Stimulated activated naive CD8-positive, alpha-beta T cell treated with anti-CD3 and anti-CD28 coated beads, Interleukin-15, amount 100 ng/mL, for 72 hours (primary cell): ENCODE measurements around the gene TAF12.
"Not testable (repeated sequence)": the region's sequence is repeated elsewhere in the genome, so short reads cannot be mapped to it uniquely, and the experiment has no call there.

Experiments
- ATAC-seq: fragments of 150-1000 bp; cut with Tn5 transposase; 2 replicates; pipeline ENCODE4 v1.10.0; 2021; ENCODE audit warnings: mild to moderate bottlenecking, moderate library complexity
- DNase-seq, 2 donors: peaks; one replicate each; pipeline ENCODE4 v3.0.0; 2021 to 2022
- H3K27ac Mint-ChIP-seq, 2 donors: one replicate each; pipeline ENCODE4 v1.8.0; 2022; ENCODE audit warnings: mild to moderate bottlenecking in 2 of 2, mixed read lengths in 2 of 2, moderate library complexity in 2 of 2
- H3K27me3 Mint-ChIP-seq: one replicate; pipeline ENCODE4 v1.8.0; 2022; ENCODE audit warnings: mixed read lengths
- H3K4me1 Mint-ChIP-seq: one replicate; pipeline ENCODE4 v1.8.0; 2022; ENCODE audit warnings: mild to moderate bottlenecking, mixed read lengths
- H3K4me3 Mint-ChIP-seq, 2 donors: one replicate each; pipeline ENCODE4 v1.8.0; 2022; ENCODE audit warnings: mild to moderate bottlenecking in 2 of 2, mixed read lengths in 2 of 2, moderate library complexity in 1 of 2
- H3K9me3 Mint-ChIP-seq, 2 donors: one replicate each; pipeline ENCODE4 v1.8.0; 2022; ENCODE audit warnings: mixed read lengths in 2 of 2

Gene TAF12

DNA sequence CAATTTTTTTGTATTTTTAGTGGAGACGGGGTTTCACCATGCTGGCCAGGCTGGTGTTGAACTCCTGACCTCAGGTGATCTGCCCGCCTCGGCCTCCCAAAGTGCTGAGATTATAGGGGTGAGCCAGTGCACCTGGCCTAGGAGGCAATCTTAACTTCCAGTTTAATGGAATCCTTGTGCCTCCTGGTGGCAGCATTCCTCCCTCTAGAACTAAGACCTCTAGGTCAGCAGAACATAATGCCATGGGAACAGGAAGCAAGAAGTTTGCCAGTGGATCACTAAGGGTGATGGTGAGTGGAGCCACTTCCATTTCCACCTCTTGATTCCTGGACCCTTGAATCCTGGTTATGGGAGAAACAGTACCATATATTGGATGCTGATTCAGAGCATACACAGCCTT, 11.0 kb upstream of the TAF12 start:
- not testable (repeated sequence) for H3K9me3 Mint-ChIP-seq, H3K4me3 Mint-ChIP-seq, DNase-seq, H3K4me1 Mint-ChIP-seq, H3K27ac Mint-ChIP-seq, ATAC-seq, H3K27me3 Mint-ChIP-seq

DNA sequence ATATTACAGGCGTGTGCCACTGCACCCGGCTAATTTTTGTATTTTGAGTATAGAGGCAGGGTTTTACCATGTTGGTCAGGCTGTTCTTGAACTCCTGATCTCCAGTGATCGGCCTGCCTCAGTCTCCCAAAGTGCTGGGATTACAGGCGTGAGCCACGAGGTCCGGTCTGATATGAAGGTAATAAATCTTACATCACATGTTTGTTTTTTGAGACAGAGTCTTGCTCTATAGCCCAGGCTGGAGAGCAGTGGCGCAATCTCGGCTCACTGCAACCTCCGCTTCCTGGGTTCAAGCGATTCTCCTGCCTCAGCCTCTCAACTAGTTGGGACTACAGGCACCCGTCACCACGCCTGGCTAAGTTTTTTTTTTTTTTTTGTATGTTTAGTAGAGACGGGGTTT, 10.2 kb upstream of the TAF12 start:
- not testable (repeated sequence) for H3K4me3 Mint-ChIP-seq, H3K9me3 Mint-ChIP-seq, DNase-seq, H3K27me3 Mint-ChIP-seq, H3K27ac Mint-ChIP-seq, ATAC-seq
- peaks cover 12% of the 10 kb centered on the region for H3K4me1 Mint-ChIP-seq

- H3K4me1 Mint-ChIP-seq = peaks cover 48% of the 10 kb centered on the region
- peak within 1 kb of the TSS; percentile 93 for H3K4me3 Mint-ChIP-seq
- peak within 1 kb of the TSS; percentile 100 for H3K27ac Mint-ChIP-seq
- DNase-seq (peak; percentile 92), ATAC-seq (peak; percentile 84)
- no peaks in the 10 kb centered on the region for H3K9me3 Mint-ChIP-seq
- no peaks in the 10 kb centered on the region for H3K27me3 Mint-ChIP-seq
These were observed 5.8 kb upstream of the TAF12 start, which contains the start of gene RNU11 for GRCh38 chr1:28648474-28649198. TSS of gene RNU11 (plus strand) at chr1:28648600.

- DNase-seq (peak; percentile 87 to 93), ATAC-seq (peak; percentile 82)
- no peaks in the 10 kb centered on the region for H3K9me3 Mint-ChIP-seq
- peak overlapping the region; percentile 100 for H3K27ac Mint-ChIP-seq
- peak overlapping the region; percentile 93 for H3K4me3 Mint-ChIP-seq
- peaks cover 52% of the 10 kb centered on the region for H3K4me1 Mint-ChIP-seq
- no peaks in the 10 kb centered on the region for H3K27me3 Mint-ChIP-seq
These were observed 5.2 kb upstream of the TAF12 start for GRCh38 chr1:28648008-28648473.

DNA sequence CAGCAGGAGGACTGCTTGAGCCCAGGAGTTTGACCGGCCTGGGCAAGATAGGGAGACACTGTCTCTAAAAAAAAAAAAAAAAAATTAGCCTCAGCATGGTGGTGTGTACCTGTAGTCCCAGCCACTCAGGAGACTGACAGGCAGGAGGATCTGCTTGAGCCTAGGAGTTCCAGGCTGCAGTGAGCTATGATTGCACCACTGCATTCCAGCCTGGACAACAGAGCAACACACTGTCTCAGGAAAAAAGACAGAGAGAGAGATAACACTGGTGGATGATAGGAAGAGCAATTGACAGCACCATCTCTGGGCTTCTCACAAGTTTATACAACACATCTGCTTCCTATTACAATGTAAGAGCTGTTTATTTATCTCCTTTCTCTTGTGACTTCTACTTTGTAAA, 3.2 kb upstream of the TAF12 start:
- Mint-ChIP-seq H3K27me3 (no peaks in the 10 kb centered on the region), H3K4me1 (peaks cover 68% of the 10 kb centered on the region), H3K27ac (no peak overlapping the region), H3K4me3 (no peak overlapping the region), H3K9me3 (no peaks in the 10 kb centered on the region)
- no peak for ATAC-seq
- no peak for DNase-seq

GRCh38 chr1:28645406-28645805, 2.5 kb upstream of the TAF12 start:
- not testable (repeated sequence) for H3K27ac Mint-ChIP-seq, ATAC-seq, H3K27me3 Mint-ChIP-seq, H3K9me3 Mint-ChIP-seq, H3K4me3 Mint-ChIP-seq, DNase-seq
- peaks cover 74% of the 10 kb centered on the region for H3K4me1 Mint-ChIP-seq

DNA sequence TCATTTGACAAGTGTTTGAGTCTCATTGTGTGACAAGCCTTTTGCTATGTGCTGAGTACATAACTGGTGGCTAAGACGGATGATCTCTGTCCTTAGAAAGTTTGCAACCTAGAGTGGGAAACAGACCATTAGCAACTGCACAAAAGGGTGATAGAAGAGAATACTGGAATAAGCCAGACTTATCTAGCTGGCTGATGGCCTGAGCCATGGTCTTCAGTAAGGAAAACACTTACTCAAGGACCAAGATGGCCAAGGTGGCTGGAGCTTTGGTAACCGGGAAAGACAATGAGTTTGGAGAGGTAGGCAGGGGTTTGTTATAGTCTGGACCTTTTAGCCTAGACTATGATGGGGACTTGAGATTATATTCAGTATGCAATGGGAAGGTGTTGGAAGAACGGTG, 1.6 kb upstream of the TAF12 start:
- Mint-ChIP-seq H3K4me1 (peaks cover 81% of the 10 kb centered on the region), H3K4me3 (peak overlapping the region; percentile 93 to 98), H3K9me3 (no peaks in the 10 kb centered on the region), H3K27me3 (no peaks in the 10 kb centered on the region), H3K27ac (peak overlapping the region in 1 of 2 donors; percentile 100)
- ATAC-seq = no peak
- no peak for DNase-seq

DNA sequence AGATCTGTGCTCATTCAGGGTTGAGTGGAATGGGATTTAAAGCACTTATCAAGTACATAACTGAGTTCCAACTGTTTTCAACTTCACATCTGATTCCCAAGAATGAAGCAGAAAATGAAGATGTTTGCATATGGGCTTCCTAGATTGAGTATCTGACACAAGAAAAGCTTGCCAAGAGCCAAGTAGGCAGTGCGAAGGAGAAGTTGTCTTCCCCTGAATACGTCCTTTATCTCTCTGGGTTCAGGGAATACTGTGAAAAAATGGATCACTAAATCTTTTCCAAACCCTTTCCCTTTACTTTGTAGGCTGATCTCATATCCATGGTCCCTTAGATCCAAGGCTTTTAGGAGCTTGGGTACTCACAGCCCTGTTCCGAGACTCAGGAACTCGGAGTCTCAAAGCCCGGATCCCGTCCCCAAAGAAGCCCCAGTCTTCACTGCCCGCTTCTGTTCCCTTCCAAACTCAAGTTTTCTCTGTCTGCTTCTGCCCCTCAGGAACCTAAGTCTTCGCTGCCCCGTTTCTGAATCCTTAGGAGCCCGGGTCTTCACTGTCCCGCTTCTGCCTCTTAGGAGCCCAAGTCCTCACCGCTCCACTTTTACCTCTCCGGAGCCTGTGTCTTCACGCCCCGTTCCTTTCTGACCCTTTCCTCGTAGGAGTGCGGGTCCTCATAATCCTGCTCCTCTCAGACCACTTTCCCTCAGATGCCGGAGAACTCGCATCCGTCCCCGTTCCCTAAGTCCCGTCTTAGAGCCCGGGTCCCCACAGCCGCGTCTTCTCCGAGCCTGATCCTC, 616 bp downstream of the TAF12 start:
- Mint-ChIP-seq H3K4me1 (peaks cover 60% of the 10 kb centered on the region), H3K4me3 (peak overlapping the region; percentile 93 to 98), H3K9me3 (no peaks in the 10 kb centered on the region), H3K27ac (peak overlapping the region; percentile 98 to 100), H3K27me3 (no peaks in the 10 kb centered on the region)
- peak; percentile 32 for ATAC-seq
- no peak for DNase-seq

DNA sequence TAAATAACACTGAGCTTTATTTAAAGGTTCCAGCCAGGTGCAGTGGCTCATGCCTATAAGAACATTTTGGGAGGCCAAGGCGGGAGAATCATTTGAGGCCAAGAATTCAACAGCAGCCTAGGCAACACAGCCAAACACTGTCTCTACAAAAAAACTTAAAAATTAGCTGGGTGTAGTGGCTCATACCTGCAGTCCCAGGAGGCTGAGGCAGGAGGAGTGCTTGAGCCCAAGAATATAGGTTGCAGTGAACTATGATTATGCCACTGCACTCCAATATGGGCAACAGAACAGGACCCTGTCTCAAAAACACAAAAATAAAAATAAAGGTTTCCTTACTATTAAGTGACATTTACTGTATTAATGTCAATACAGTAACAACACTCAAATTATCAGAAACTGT, 2.1 kb downstream of the TAF12 start:
- no peak overlapping the region for H3K27ac Mint-ChIP-seq
- no peaks in the 10 kb centered on the region for H3K27me3 Mint-ChIP-seq
- peak in 1 of 2 donors; percentile 36 for DNase-seq
- no peak for ATAC-seq
- no peaks in the 10 kb centered on the region for H3K9me3 Mint-ChIP-seq
- H3K4me1 Mint-ChIP-seq = peaks cover 61% of the 10 kb centered on the region
- H3K4me3 Mint-ChIP-seq = peak overlapping the region; percentile 93 to 98

DNA sequence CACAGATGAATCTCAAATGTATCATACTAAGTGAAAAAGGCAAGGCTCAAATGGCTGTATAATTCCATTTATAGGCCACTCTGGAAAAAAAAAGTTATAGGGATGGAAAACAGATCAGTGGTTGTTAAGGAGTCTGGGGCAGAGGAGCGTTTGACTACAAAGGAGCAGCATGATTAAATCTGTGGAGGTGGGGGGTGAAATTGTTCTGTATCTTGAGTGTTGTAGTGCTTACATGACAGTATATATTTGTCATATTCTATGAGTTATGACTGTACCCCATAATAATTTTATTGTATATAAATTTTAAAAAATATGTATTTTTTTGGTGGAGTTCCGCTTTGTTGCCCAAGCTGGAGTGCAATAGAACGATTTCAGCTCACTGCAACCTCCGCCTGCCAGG, 10.3 kb downstream of the TAF12 start:
- H3K27ac Mint-ChIP-seq = no peak overlapping the region

GRCh38 chr1:28631713-28632112, 11.2 kb downstream of the TAF12 start:
- H3K27me3 Mint-ChIP-seq = no peaks in the 10 kb centered on the region
- no peak for ATAC-seq
- H3K9me3 Mint-ChIP-seq = no peaks in the 10 kb centered on the region
- peaks cover 18% of the 10 kb centered on the region for H3K4me1 Mint-ChIP-seq
- no peak overlapping the region for H3K27ac Mint-ChIP-seq
- no peak overlapping the region for H3K4me3 Mint-ChIP-seq
- no peak for DNase-seq

More for the DNA sequence above, 10.3 kb downstream of the TAF12 start:
- no peak overlapping the region for H3K4me3 Mint-ChIP-seq
- peaks cover 18% of the 10 kb centered on the region for H3K4me1 Mint-ChIP-seq
- DNase-seq = no peak
- no peak for ATAC-seq
- H3K9me3 Mint-ChIP-seq = no peaks in the 10 kb centered on the region
- H3K27me3 Mint-ChIP-seq = no peaks in the 10 kb centered on the region

GRCh38 chr1:28613175-28613574, 29.7 kb downstream of the TAF12 start:
- no peak for ATAC-seq
- no peaks in the 10 kb centered on the region for H3K9me3 Mint-ChIP-seq
- H3K27me3 Mint-ChIP-seq = no peaks in the 10 kb centered on the region
- H3K4me1 Mint-ChIP-seq = no peaks in the 10 kb centered on the region
- no peak for DNase-seq
- no peak overlapping the region for H3K4me3 Mint-ChIP-seq
- peak overlapping the region in 1 of 2 donors; percentile 31 for H3K27ac Mint-ChIP-seq

DNA sequence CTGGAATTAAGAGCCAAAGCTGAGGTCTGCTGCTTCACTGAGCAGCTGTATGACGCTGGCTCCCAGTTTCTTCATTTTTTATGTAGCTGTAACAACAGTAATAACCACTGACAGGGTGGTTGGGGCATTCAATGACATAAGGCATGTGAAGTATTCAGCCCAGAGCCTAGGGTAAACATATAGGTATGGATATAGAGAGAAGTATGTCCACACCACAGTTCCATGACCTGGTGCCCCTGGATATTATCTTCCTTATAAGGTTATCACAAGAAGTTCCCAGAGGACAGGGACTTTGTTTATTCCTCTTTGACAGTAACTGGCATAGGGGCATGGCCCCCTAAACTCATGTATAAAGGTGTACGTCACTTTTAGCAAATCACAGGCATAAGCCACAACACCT, 36.1 kb downstream of the TAF12 start:
- Mint-ChIP-seq H3K27me3 (no peaks in the 10 kb centered on the region), H3K4me3 (no peak overlapping the region), H3K9me3 (no peaks in the 10 kb centered on the region), H3K4me1 (peaks cover 6% of the 10 kb centered on the region), H3K27ac (no peak overlapping the region)
- no peak for ATAC-seq
- DNase-seq = no peak

GRCh38 chr1:28604962-28605361, 37.9 kb downstream of the TAF12 start:
- Mint-ChIP-seq H3K27me3 (no peaks in the 10 kb centered on the region), H3K4me1 (peaks cover 11% of the 10 kb centered on the region), H3K9me3 (no peaks in the 10 kb centered on the region), H3K4me3 (no peak overlapping the region), H3K27ac (no peak overlapping the region)
- DNase-seq = no peak
- ATAC-seq = no peak

DNA sequence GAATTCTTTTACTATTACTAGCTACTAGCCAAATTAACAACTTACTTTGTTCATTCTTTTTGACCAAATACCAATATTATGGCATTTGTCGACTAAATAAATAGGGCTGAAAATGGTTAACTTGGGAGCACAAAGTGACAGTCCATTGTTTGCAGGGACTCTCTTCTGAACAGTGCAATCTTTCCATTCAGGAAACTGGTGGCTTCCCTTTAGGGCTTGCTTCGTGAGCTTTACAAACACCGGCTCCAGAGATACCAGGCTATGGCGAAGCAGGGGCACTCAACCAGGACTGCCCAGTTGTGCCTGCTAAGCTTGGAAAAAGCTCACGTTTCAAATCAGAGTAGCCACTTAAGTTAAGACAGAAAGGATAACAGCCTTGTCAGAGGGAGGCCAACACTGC, 38.5 kb downstream of the TAF12 start:
- DNase-seq (no peak), ATAC-seq (no peak)
- peaks cover 11% of the 10 kb centered on the region for H3K4me1 Mint-ChIP-seq
- H3K27me3 Mint-ChIP-seq = no peaks in the 10 kb centered on the region
- H3K27ac Mint-ChIP-seq = no peak overlapping the region
- no peaks in the 10 kb centered on the region for H3K9me3 Mint-ChIP-seq
- no peak overlapping the region for H3K4me3 Mint-ChIP-seq
